MCF 10A (cell line): Measurements from ENCODE around the gene KIF22. TPM values are rescaled to one million over a fixed set of nuclear protein-coding genes. Genes with fewer than 3 reads are reported as not detected.
"Not testable (repeated sequence)": the region's sequence is repeated elsewhere in the genome, so short reads cannot be mapped to it uniquely, and the experiment has no call there.

ENCODE experiments used
- BruUV-seq: library from RNA; stranded (reverse); fragments of 400-500 nt; replicated peaks from 2 replicates; lab custom pipeline; 2021; lab: Mats Ljungman, UMichigan
- CTCF ChIA-PET: fragments of 300-600 bp; sonication (Branson Sonifier 250); formaldehyde crosslinking; extraction: SDS; loops from one replicate; lab custom pipeline; 2021; ENCODE audit warnings: antibody characterized with exemption, inconsistent platforms; lab: Yijun Ruan, JAX
- POLR2A ChIA-PET: fragments of 300-600, 350-650 bp; sonication (Branson Sonifier 250); formaldehyde crosslinking; extraction: SDS; loops from one replicate; lab custom pipeline; 2020; ENCODE audit warnings: antibody characterized with exemption, inconsistent platforms; lab: Yijun Ruan, JAX
- DNase-seq: peaks from one replicate; pipeline ENCODE4 v3.0.0-alpha.2; 2018; ENCODE audit not compliant: unreplicated experiment
- H3K27ac Mint-ChIP-seq: one replicate; pipeline ENCODE4 v1.8.0; 2022; ENCODE audit warnings: mild to moderate bottlenecking, low read depth, mixed read lengths; ENCODE audit not compliant: unreplicated experiment
- H3K27me3 Mint-ChIP-seq: one replicate; pipeline ENCODE4 v1.8.0; 2022; ENCODE audit warnings: mixed read lengths; ENCODE audit not compliant: insufficient read depth, unreplicated experiment
- H3K36me3 Mint-ChIP-seq: one replicate; pipeline ENCODE4 v1.8.0; 2022; ENCODE audit warnings: mild to moderate bottlenecking, moderate library complexity, mixed read lengths; ENCODE audit not compliant: insufficient read depth, unreplicated experiment
- H3K4me1 Mint-ChIP-seq: one replicate; pipeline ENCODE4 v1.8.0; 2022; ENCODE audit warnings: mixed read lengths; ENCODE audit not compliant: insufficient read depth, unreplicated experiment
- H3K4me3 Mint-ChIP-seq: one replicate; pipeline ENCODE4 v1.8.0; 2022; ENCODE audit warnings: mild to moderate bottlenecking, moderate library complexity, mixed read lengths; ENCODE audit not compliant: unreplicated experiment
- H3K9me3 Mint-ChIP-seq: one replicate; pipeline ENCODE4 v1.8.0; 2022; ENCODE audit warnings: mixed read lengths; ENCODE audit not compliant: unreplicated experiment
- CTCF ChIP-seq: fragments of 200-600 bp; IDR thresholded peaks from one replicate; pipeline ENCODE4 v1.8.0; 2022; ENCODE audit warnings: antibody characterized with exemption, mild to moderate bottlenecking; ENCODE audit not compliant: unreplicated experiment
- intact Hi-C: fragments of 100-400 bp; cut with micrococcal nuclease; formaldehyde crosslinking; loops from 2 replicates; pipeline ENCODE4 v1.14.1; 2022
- total RNA-seq: library from RNA; stranded (reverse); gene quantifications from 2 replicates; pipeline ENCODE4 v1.2.3, GENCODE V29; 2022

KIF22 gene
- total RNA-seq, 1 experiment from 2014 or later: 53.8 TPM

- no TSS peak for BruUV-seq
- Mint-ChIP-seq H3K9me3 (no peaks in the 10 kb centered on the region), H3K36me3 (no peaks in the 10 kb centered on the region), H3K27me3 (no peaks in the 10 kb centered on the region), H3K4me3 (no peak overlapping the region), H3K4me1 (peaks cover 4% of the 10 kb centered on the region), H3K27ac (no peak overlapping the region)
- no peak for DNase-seq
- POLR2A ChIA-PET: no interaction called here
- CTCF ChIA-PET: interaction anchor here (0.7 kb wide), 1 partner anchor 10 kb away, joined by 3 read pairs; no protein-coding TSS in a partner anchor
- intact Hi-C loops: no loop called here
- no peak for TF ChIP-seq CTCF
Measured at GRCh38 chr16:29784157-29784556, 6.4 kb upstream of the KIF22 start.

DNA sequence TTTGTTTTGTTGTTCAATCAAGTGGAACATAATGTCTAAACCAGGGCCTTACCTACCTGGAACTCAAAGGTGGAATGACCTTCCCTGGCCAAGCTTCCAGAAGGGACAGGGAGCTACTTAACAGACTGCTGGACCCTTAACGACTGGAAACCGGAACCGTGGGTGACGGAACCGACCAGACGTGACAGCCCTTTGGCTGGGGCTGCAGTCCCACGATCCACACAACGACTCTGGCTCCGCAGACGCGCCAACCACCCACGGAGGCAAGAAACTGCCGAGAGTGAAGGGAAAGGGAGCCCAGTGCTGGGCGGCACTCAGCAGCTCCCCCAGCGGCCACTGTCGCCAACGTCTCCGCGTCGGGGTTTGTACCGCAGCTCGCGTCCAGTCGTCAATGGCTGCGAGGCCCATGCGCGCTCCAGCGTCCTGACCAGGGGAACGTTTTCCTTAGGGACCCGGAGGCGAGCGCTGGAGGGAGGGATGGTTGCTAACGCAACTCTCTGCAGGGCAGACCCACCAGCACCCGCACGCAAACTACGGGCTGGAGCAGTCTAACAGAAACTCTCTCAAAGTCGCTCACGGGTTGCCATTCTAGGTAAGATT, 5.5 kb upstream of the KIF22 start:
- no peak for TF ChIP-seq CTCF
- ChIA-PET POLR2A (no interaction called here), CTCF (no interaction called here)
- Mint-ChIP-seq H3K27ac (no peak overlapping the region), H3K9me3 (no peaks in the 10 kb centered on the region), H3K36me3 (no peaks in the 10 kb centered on the region), H3K27me3 (no peaks in the 10 kb centered on the region), H3K4me1 (no peaks in the 10 kb centered on the region), H3K4me3 (no peak overlapping the region)
- no TSS peak for BruUV-seq
- intact Hi-C loops: no loop called here
- no peak for DNase-seq

- CTCF ChIA-PET, H3K27ac Mint-ChIP-seq, H3K36me3 Mint-ChIP-seq, H3K4me3 Mint-ChIP-seq, DNase-seq, BruUV-seq, intact Hi-C loops, H3K27me3 Mint-ChIP-seq, H3K9me3 Mint-ChIP-seq: not testable (repeated sequence)
- peaks cover 14% of the 10 kb centered on the region for H3K4me1 Mint-ChIP-seq
- POLR2A ChIA-PET: interaction anchor here (0.7 to 5.6 kb wide), 2 partner anchors 15 to 146 kb away, joined by 3 to 94 read pairs; no protein-coding TSS in a partner anchor
Measured at GRCh38 chr16:29787155-29787554, 3.4 kb upstream of the KIF22 start.

GRCh38 chr16:29789775-29790182, 772 bp upstream of the KIF22 start:
- TF ChIP-seq CTCF: no peak
- no peaks in the 10 kb centered on the region for H3K9me3 Mint-ChIP-seq
- H3K27ac Mint-ChIP-seq: peak overlapping the region; percentile 89
- peak overlapping the region; percentile 84 for H3K4me3 Mint-ChIP-seq
- H3K36me3 Mint-ChIP-seq: no peaks in the 10 kb centered on the region
- TSS peak; percentile 53 for BruUV-seq
- no peak for DNase-seq
- ChIA-PET POLR2A (interaction anchor here (0.6 to 5.6 kb wide), 19 partner anchors 12 to 581 kb away, joined by 3 to 94 read pairs (median 5); partner anchors contain the start of genes ALDOA, INO80E, KCTD13 and MVP), CTCF (interaction anchor here (0.5 to 2.0 kb wide), 21 partner anchors 9 to 265 kb away, joined by 3 to 7 read pairs (median 3); partner anchors contain the start of genes KCTD13, MAZ, PAGR1 and TLCD3B)
- H3K27me3 Mint-ChIP-seq: no peaks in the 10 kb centered on the region
- intact Hi-C loops: loop anchor here (1.0 to 2.0 kb wide), 3 partner anchors 16 to 89 kb away; partner anchors contain the start of gene PAGR1
- peaks cover 28% of the 10 kb centered on the region for H3K4me1 Mint-ChIP-seq
